K562 (cell line): Measurements from ENCODE around the gene HBM. TPM values are rescaled to one million over a fixed set of nuclear protein-coding genes. Genes with fewer than 3 reads are reported as not detected.
A peak's percentile ranks its signal among the peaks of the same experiment; 100 is the strongest.

Source experiments
- CREM ChIP-seq: IDR thresholded peaks from 2 replicates; pipeline ENCODE4 v1.6.1; 2014; ENCODE audit warnings: antibody characterized with exemption, low read depth
- CTBP1 ChIP-seq: fragments of 450-650 bp; IDR thresholded peaks from 2 replicates; pipeline ENCODE4 v1.6.1; 2016; ENCODE audit warnings: borderline replicate concordance
- EGR1 ChIP-seq: fragments of 450-650 bp; conservative IDR thresholded peaks from 2 replicates; pipeline ENCODE4 v1.6.1; 2017; ENCODE audit warnings: mild to moderate bottlenecking
- GATA2 ChIP-seq: sonication (generic); formaldehyde crosslinking; IDR thresholded peaks from 2 replicates; pipeline ENCODE4 v1.4.0; 2020; ENCODE audit warnings: mild to moderate bottlenecking, missing genetic modification reagents
- HCFC1 ChIP-seq: IDR thresholded peaks from 2 replicates; pipeline ENCODE4 v1.6.1; 2012; ENCODE audit warnings: low read depth, low read length, improper control_type of control experiment
- KAT7 ChIP-seq: sonication (generic); formaldehyde crosslinking; IDR thresholded peaks from 2 replicates; pipeline ENCODE4 v1.8.0; 2022; ENCODE audit warnings: missing genetic modification reagents, mild to moderate bottlenecking, borderline replicate concordance
- MBD2 ChIP-seq: sonication (generic); IDR thresholded peaks from 2 replicates; pipeline ENCODE4 v1.6.1; 2016; ENCODE audit warnings: low read depth, borderline replicate concordance
- NCOA1 ChIP-seq: fragments of 450-650 bp; IDR thresholded peaks from 2 replicates; pipeline ENCODE4 v1.6.1; 2016; ENCODE audit warnings: low read depth
- TEAD2 ChIP-seq: fragments of 450-650 bp; IDR thresholded peaks from 2 replicates; pipeline ENCODE4 v1.6.1; 2016; ENCODE audit warnings: missing genetic modification characterization, control low read depth, missing compliant biosample characterization
- U2AF2 ChIP-seq: fragments of 200-400 bp; formaldehyde crosslinking; optimal IDR thresholded peaks from 2 replicates; pipeline ENCODE3; 2017; ENCODE audit warnings: low read depth, mild to moderate bottlenecking, low read length
- polyA plus RNA-seq, 8 experiments: library from polyadenylated mRNA; depleted of rRNA in 4 of 8; stranded (reverse) in 5 of 8; unstranded in 3 of 8; fragments of >200 nt; fragmentation: Nextera tagmentation in 2 of 8; fragmentation: Illumina TruSeq in 1 of 8; extraction: Ambion mirVana in 2 of 8; extraction: Trizol in 1 of 8; gene quantifications; 2 replicates each; pipeline versions ENCODE4 v1.2.1 to v1.2.3, GENCODE V29; 2011 to 2014; ENCODE audit warnings: inconsistent platforms in 1 of 8, missing spikeins in 1 of 8
- total RNA-seq, 7 experiments: library from RNA; depleted of rRNA in 6 of 7; stranded (reverse); fragments of >200 nt in 6 of 7; fragmentation: Illumina TruSeq in 2 of 7; extraction: Trizol in 2 of 7; gene quantifications; 2 replicates each; pipeline versions ENCODE4 v1.2.1 to v1.2.3, GENCODE V29; 2011 to 2021; ENCODE audit warnings: low replicate concordance in 1 of 7
- TF ChIP-seq, protein P1 (sequence below): sonication (generic); formaldehyde crosslinking; IDR thresholded peaks from 2 replicates; pipeline ENCODE4 v1.8.0; 2023; ENCODE audit warnings: mild to moderate bottlenecking, missing genetic modification reagents
- TF ChIP-seq, protein P2 (sequence below): fragments of 200-800 bp; sonication (Bioruptor generic); IDR thresholded peaks from 2 replicates; pipeline ENCODE4 v1.6.1; 2017; ENCODE audit warnings: missing genetic modification characterization, missing compliant biosample characterization
- TF ChIP-seq, protein P3 (sequence below): sonication (generic); formaldehyde crosslinking; IDR thresholded peaks from 2 replicates; pipeline ENCODE4 v1.9.0; 2022; ENCODE audit warnings: mild to moderate bottlenecking, missing genetic modification reagents
- TF ChIP-seq, protein P4 (sequence below), 3 experiments: IDR thresholded peaks in 2 of 3; conservative IDR thresholded peaks in 1 of 3; 2 replicates each; pipeline ENCODE4 v1.5.1; 2011 to 2012; ENCODE audit warnings: low read length in 3 of 3, mild to moderate bottlenecking in 3 of 3, control low read depth in 2 of 3, improper control_type of control experiment in 1 of 3, inconsistent platforms in 1 of 3, low read depth in 1 of 3, mixed read lengths in 1 of 3, moderate library complexity in 1 of 3; ENCODE audit not compliant: insufficient read depth in 2 of 3
- TF ChIP-seq, protein P5 (sequence below), 2 experiments: fragments of 200-800 bp in 1 of 2; sonication (Bioruptor generic) in 1 of 2; sonication (generic) in 1 of 2; formaldehyde crosslinking in 1 of 2; IDR thresholded peaks in 1 of 2; conservative IDR thresholded peaks in 1 of 2; 2 replicates each; pipeline versions ENCODE4 v1.5.0 to v1.6.1; 2016 to 2020; ENCODE audit warnings: missing compliant biosample characterization in 1 of 2, missing genetic modification characterization in 1 of 2, missing genetic modification reagents in 1 of 2
- TF ChIP-seq, protein P6 (sequence below), 2 experiments: fragments of 450-650 bp; IDR thresholded peaks; 2 replicates each; pipeline ENCODE4 v1.6.1; 2016
- TF ChIP-seq, protein P7 (sequence below): conservative IDR thresholded peaks from 2 replicates; pipeline ENCODE4 v1.6.1; 2011; ENCODE audit warnings: low read depth, mild to moderate bottlenecking, low read length; ENCODE audit not compliant: control insufficient read depth

The HBM gene
- total and polyA plus RNA-seq, 9 of the 15 experiments (the other 6 are each of a cell fraction or from before 2014, with no cell fraction given): not detected

DNA sequence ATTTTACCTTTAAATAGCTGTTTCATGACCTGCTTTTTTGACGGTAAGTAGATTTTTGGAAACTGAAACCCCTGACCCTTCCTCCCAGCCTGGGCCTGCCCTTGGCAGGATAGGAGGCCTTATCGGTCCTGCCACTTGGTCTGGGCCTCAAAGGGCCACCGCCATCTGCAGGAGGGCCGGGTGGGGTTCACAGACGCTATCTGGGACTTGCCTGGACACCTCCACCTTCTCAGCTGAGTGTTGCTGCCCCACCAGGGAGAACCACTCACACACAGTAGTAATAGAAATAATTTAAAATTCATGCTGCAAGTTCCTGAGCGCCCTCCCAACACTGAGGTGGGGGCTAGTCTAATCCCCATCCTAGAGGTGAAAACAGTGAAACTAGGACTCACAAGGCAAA is 22.7 kb upstream of the HBM start (continued):
- 0 out of 2 replicates have a peak, but pooled peaks have one; percentile 19 for TF ChIP-seq HCFC1
- TF ChIP-seq, protein P1, sequence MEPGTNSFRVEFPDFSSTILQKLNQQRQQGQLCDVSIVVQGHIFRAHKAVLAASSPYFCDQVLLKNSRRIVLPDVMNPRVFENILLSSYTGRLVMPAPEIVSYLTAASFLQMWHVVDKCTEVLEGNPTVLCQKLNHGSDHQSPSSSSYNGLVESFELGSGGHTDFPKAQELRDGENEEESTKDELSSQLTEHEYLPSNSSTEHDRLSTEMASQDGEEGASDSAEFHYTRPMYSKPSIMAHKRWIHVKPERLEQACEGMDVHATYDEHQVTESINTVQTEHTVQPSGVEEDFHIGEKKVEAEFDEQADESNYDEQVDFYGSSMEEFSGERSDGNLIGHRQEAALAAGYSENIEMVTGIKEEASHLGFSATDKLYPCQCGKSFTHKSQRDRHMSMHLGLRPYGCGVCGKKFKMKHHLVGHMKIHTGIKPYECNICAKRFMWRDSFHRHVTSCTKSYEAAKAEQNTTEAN: no peak
- peak; percentile 76 for TF ChIP-seq CREM
- TF ChIP-seq MBD2: 0 out of 2 replicates have a peak, but pooled peaks have one; percentile 37
- TF ChIP-seq, protein P2, sequence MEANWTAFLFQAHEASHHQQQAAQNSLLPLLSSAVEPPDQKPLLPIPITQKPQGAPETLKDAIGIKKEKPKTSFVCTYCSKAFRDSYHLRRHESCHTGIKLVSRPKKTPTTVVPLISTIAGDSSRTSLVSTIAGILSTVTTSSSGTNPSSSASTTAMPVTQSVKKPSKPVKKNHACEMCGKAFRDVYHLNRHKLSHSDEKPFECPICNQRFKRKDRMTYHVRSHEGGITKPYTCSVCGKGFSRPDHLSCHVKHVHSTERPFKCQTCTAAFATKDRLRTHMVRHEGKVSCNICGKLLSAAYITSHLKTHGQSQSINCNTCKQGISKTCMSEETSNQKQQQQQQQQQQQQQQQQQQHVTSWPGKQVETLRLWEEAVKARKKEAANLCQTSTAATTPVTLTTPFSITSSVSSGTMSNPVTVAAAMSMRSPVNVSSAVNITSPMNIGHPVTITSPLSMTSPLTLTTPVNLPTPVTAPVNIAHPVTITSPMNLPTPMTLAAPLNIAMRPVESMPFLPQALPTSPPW: peak; percentile 74
- TF ChIP-seq, protein P3, sequence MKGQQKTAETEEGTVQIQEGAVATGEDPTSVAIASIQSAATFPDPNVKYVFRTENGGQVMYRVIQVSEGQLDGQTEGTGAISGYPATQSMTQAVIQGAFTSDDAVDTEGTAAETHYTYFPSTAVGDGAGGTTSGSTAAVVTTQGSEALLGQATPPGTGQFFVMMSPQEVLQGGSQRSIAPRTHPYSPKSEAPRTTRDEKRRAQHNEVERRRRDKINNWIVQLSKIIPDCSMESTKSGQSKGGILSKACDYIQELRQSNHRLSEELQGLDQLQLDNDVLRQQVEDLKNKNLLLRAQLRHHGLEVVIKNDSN: no peak
- TF ChIP-seq EGR1: peak; percentile 24; the same call in 1 of the 2 replicates
- TF ChIP-seq, protein P4, sequence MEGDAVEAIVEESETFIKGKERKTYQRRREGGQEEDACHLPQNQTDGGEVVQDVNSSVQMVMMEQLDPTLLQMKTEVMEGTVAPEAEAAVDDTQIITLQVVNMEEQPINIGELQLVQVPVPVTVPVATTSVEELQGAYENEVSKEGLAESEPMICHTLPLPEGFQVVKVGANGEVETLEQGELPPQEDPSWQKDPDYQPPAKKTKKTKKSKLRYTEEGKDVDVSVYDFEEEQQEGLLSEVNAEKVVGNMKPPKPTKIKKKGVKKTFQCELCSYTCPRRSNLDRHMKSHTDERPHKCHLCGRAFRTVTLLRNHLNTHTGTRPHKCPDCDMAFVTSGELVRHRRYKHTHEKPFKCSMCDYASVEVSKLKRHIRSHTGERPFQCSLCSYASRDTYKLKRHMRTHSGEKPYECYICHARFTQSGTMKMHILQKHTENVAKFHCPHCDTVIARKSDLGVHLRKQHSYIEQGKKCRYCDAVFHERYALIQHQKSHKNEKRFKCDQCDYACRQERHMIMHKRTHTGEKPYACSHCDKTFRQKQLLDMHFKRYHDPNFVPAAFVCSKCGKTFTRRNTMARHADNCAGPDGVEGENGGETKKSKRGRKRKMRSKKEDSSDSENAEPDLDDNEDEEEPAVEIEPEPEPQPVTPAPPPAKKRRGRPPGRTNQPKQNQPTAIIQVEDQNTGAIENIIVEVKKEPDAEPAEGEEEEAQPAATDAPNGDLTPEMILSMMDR (IDR thresholded peaks at IDR 0.05 in 2 of 3, conservative IDR thresholded peaks at IDR 0.05 in 1 of 3; ENCODE audit: insufficient read depth in 2 of 3, low read depth in 1 of 3, low read length in 3 of 3): peak; percentile 25 to 36 (median 26); a peak in 3 of 6 replicates
- TF ChIP-seq CTBP1: peak; percentile 45; the same call in 1 of the 2 replicates
- TF ChIP-seq, protein P5, sequence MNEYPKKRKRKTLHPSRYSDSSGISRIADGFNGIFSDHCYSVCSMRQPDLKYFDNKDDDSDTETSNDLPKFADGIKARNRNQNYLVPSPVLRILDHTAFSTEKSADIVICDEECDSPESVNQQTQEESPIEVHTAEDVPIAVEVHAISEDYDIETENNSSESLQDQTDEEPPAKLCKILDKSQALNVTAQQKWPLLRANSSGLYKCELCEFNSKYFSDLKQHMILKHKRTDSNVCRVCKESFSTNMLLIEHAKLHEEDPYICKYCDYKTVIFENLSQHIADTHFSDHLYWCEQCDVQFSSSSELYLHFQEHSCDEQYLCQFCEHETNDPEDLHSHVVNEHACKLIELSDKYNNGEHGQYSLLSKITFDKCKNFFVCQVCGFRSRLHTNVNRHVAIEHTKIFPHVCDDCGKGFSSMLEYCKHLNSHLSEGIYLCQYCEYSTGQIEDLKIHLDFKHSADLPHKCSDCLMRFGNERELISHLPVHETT (CRISPR knock-in tag; conservative IDR thresholded peaks at IDR 0.05 in 1 of 2, IDR thresholded peaks at IDR 0.05 in 1 of 2): peak in 1 of 2 experiments; percentile 63; a peak in 1 of 4 replicates
- no peak for TF ChIP-seq KAT7 (CRISPR knock-in tag)
- no peak for TF ChIP-seq U2AF2
- TF ChIP-seq, protein P6, sequence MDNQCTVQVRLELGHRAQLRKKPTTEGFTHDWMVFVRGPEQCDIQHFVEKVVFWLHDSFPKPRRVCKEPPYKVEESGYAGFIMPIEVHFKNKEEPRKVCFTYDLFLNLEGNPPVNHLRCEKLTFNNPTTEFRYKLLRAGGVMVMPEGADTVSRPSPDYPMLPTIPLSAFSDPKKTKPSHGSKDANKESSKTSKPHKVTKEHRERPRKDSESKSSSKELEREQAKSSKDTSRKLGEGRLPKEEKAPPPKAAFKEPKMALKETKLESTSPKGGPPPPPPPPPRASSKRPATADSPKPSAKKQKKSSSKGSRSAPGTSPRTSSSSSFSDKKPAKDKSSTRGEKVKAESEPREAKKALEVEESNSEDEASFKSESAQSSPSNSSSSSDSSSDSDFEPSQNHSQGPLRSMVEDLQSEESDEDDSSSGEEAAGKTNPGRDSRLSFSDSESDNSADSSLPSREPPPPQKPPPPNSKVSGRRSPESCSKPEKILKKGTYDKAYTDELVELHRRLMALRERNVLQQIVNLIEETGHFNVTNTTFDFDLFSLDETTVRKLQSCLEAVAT (IDR thresholded peaks at IDR 0.05): no peak
- TF ChIP-seq, protein P7, sequence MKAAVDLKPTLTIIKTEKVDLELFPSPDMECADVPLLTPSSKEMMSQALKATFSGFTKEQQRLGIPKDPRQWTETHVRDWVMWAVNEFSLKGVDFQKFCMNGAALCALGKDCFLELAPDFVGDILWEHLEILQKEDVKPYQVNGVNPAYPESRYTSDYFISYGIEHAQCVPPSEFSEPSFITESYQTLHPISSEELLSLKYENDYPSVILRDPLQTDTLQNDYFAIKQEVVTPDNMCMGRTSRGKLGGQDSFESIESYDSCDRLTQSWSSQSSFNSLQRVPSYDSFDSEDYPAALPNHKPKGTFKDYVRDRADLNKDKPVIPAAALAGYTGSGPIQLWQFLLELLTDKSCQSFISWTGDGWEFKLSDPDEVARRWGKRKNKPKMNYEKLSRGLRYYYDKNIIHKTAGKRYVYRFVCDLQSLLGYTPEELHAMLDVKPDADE: peak; percentile 70; the same call in 1 of the 2 replicates
- TF ChIP-seq NCOA1: peak; percentile 41; the same call in 1 of the 2 replicates
- TF ChIP-seq GATA2 (CRISPR knock-in tag): peak; percentile 85
- no peak for TF ChIP-seq TEAD2 (tag)
